Measurements from ENCODE around the gene KRT7. TPM values are rescaled to one million over a fixed set of nuclear protein-coding genes. Genes with fewer than 3 reads are reported as not detected.

The KRT7 gene
- total and polyA plus RNA-seq, 9 of the 15 experiments (the other 6 are each of a cell fraction or from before 2014, with no cell fraction given), result 1.4 TPM; not detected in 8

DNA sequence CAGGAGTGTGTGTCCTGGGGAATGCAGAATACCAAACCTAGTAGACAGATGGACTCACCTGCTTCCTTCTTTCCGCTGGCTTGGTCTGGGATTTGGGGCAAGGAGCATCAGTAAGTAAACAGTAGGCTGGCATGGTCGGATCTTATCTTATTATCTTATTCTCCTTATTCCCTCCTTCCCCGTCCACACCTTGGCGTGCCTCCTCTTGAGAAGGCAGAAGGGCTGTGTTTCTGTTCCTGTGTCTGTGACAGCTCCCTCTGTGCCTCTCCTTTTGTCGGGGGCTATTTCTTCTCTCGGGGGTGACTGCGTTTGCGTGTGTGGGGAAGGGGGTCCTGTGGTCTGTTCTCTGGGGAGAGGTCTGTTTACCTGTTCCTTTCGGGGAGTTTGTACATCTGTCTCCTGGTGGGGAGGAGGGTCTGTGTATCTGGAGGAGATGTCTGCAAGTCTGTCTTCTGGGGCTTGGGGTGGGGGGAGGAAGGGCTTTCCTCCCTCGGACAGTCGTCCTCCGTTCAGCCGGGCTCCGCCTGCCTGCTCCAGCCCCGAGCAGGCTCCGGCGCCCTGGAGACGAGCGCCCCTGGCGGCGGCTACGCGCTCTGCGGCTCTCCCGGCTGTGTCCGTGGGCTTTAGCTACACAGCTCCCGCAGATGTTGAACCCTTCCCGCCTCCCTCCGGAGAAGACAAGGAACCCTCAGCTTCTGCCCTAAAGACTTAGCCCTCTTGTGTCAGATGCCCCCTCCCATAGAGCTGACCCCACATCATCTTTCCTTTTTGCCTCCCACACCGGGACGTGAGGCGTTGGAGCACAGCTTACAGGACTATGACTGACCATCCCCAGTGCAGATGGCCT is 45.8 kb downstream of the KRT7 start:
- Histone ChIP-seq H3K27ac (ENCODE audit: extremely low read depth, low read depth, low read length) (no peak overlapping the region), H3K9ac (ENCODE audit: insufficient read depth in 1 of 2, low read depth in 2 of 2, low read length in 2 of 2) (no peak overlapping the region), H3K79me2 (ENCODE audit: control insufficient read depth, insufficient read depth, low read length) (no peaks in the 10 kb centered on the region), H3K27me3 (ENCODE audit: control insufficient read depth in 2 of 2, insufficient read depth in 2 of 2, low read length in 2 of 2) (peaks cover 0 to 19% of the 10 kb centered on the region in 2 experiments; a peak in 2 of 5 replicates), H3K4me2 (ENCODE audit: insufficient read depth, low read length) (peak overlapping the region; percentile 58), H3K9me3 (replicated peaks; ENCODE audit: control insufficient read depth, insufficient read depth, low read depth, low read length) (no peaks in the 10 kb centered on the region), H2AFZ (ENCODE audit: low read depth, low read length) (peak overlapping the region; percentile 49), H3K4me3 (no peak overlapping the region), H3K36me3 (ENCODE audit: control insufficient read depth, insufficient read depth, low read length) (no peaks in the 10 kb centered on the region), H3K9me1 (ENCODE audit: control insufficient read depth, insufficient read depth, low read length) (no peaks in the 10 kb centered on the region), H4K20me1 (replicated peaks; ENCODE audit: control insufficient read depth, insufficient read depth, low read length) (no peaks in the 10 kb centered on the region; the same call in 1 of the 2 replicates), H3K4me1 (replicated peaks in 1 of 2; ENCODE audit: control insufficient read depth in 2 of 2, insufficient read depth in 2 of 2, low read length in 2 of 2) (peaks cover 6 to 22% of the 10 kb centered on the region in 2 experiments; a peak in 4 of 5 replicates)
- DNase-seq (ENCODE audit: extremely low read depth in 1 of 4, low spot score in 3 of 4), result peak; percentile 74 to 91 (median 88)
- peak; percentile 72 for FAIRE-seq
- intact Hi-C loops (cut with micrococcal nuclease), result no loop called here
- in situ Hi-C loops (cut with MboI), result no loop called here
- ChIA-PET CTCF (ENCODE audit: low intra/inter-chr PET ratio) (interaction anchor here (0.7 kb wide), 1 partner anchor 162 kb away, joined by 4 read pairs; no protein-coding TSS in a partner anchor), POLR2A (interaction anchor here (0.6 to 1.3 kb wide), 5 partner anchors 10 to 303 kb away, joined by 3 to 5 read pairs (median 3); no protein-coding TSS in a partner anchor)
- WGBS (ENCODE audit: insufficient coverage, low coverage, missing lambda C conversion rate), result 3% methylated on average over 29 of the region's 32 CpGs
- ATAC-seq, result peak; percentile 98
- BruUV-seq (replicated peaks), result no TSS peak
- no peak for TF ChIP-seq NELFE (IDR thresholded peaks at IDR 0.05; ENCODE audit: insufficient read depth, insufficient read length)
- TF ChIP-seq, protein P1, sequence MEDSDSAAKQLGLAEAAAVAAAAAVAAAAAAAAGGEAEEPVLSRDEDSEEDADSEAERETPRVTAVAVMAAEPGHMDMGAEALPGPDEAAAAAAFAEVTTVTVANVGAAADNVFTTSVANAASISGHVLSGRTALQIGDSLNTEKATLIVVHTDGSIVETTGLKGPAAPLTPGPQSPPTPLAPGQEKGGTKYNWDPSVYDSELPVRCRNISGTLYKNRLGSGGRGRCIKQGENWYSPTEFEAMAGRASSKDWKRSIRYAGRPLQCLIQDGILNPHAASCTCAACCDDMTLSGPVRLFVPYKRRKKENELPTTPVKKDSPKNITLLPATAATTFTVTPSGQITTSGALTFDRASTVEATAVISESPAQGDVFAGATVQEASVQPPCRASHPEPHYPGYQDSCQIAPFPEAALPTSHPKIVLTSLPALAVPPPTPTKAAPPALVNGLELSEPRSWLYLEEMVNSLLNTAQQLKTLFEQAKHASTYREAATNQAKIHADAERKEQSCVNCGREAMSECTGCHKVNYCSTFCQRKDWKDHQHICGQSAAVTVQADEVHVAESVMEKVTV (CRISPR knock-in tag; IDR thresholded peaks at IDR 0.05), result 0 out of 2 replicates have a peak, but pooled peaks have one; percentile 15
- TF ChIP-seq, protein P2, sequence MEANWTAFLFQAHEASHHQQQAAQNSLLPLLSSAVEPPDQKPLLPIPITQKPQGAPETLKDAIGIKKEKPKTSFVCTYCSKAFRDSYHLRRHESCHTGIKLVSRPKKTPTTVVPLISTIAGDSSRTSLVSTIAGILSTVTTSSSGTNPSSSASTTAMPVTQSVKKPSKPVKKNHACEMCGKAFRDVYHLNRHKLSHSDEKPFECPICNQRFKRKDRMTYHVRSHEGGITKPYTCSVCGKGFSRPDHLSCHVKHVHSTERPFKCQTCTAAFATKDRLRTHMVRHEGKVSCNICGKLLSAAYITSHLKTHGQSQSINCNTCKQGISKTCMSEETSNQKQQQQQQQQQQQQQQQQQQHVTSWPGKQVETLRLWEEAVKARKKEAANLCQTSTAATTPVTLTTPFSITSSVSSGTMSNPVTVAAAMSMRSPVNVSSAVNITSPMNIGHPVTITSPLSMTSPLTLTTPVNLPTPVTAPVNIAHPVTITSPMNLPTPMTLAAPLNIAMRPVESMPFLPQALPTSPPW (CRISPR knock-in tag; IDR thresholded peaks at IDR 0.05), result peak; percentile 36; the same call in 1 of the 2 replicates
- no peak for TF ChIP-seq EP400 (IDR thresholded peaks at IDR 0.05)
- TF ChIP-seq, protein P3, sequence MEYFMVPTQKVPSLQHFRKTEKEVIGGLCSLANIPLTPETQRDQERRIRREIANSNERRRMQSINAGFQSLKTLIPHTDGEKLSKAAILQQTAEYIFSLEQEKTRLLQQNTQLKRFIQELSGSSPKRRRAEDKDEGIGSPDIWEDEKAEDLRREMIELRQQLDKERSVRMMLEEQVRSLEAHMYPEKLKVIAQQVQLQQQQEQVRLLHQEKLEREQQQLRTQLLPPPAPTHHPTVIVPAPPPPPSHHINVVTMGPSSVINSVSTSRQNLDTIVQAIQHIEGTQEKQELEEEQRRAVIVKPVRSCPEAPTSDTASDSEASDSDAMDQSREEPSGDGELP (CRISPR knock-in tag; IDR thresholded peaks at IDR 0.05; ENCODE audit: borderline replicate concordance), result peak; percentile 39; the same call in 1 of the 2 replicates
- no peak for TF ChIP-seq RHOXF2B (CRISPR knock-in tag; conservative IDR thresholded peaks at IDR 0.05)
- peak; percentile 47; the same call in 1 of the 2 replicates for TF ChIP-seq CREM (IDR thresholded peaks at IDR 0.05; ENCODE audit: low read depth)
- no peak for TF ChIP-seq FOXP1 (CRISPR knock-in tag; IDR thresholded peaks at IDR 0.05)
- TF ChIP-seq PHB (CRISPR knock-in tag; IDR thresholded peaks at IDR 0.05), result no peak
- no peak for TF ChIP-seq MAFF (IDR thresholded peaks at IDR 0.05; ENCODE audit: low read length)
- TF ChIP-seq ZNF263 (CRISPR knock-in tag; IDR thresholded peaks at IDR 0.05; ENCODE audit: borderline replicate concordance), result 0 out of 2 replicates have a peak, but pooled peaks have one; percentile 19
- TF ChIP-seq RB1 (IDR thresholded peaks at IDR 0.05; ENCODE audit: low read depth), result peak; percentile 74; the same call in 1 of the 2 replicates
- TF ChIP-seq, protein P4, sequence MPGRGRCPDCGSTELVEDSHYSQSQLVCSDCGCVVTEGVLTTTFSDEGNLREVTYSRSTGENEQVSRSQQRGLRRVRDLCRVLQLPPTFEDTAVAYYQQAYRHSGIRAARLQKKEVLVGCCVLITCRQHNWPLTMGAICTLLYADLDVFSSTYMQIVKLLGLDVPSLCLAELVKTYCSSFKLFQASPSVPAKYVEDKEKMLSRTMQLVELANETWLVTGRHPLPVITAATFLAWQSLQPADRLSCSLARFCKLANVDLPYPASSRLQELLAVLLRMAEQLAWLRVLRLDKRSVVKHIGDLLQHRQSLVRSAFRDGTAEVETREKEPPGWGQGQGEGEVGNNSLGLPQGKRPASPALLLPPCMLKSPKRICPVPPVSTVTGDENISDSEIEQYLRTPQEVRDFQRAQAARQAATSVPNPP (IDR thresholded peaks at IDR 0.05; ENCODE audit: borderline replicate concordance, insufficient read depth, insufficient read length), result no peak
- TF ChIP-seq MAZ (CRISPR knock-in tag; conservative IDR thresholded peaks at IDR 0.05 in 1 of 2, IDR thresholded peaks at IDR 0.05 in 1 of 2), result peak; percentile 59 to 69

All from K562 (cell line).